ENCODE results near the gene DNAJB4.
"Not testable (repeated sequence)": the region's sequence is repeated elsewhere in the genome, so short reads cannot be mapped to it uniquely, and the experiment has no call there.

Gene DNAJB4

GRCh38 chr1:77991638-77992037 is 13.1 kb upstream of the DNAJB4 start:
- DNase-seq = no peak

GRCh38 chr1:77994117-77994705 is 10.5 kb upstream of the DNAJB4 start:
- no peak for DNase-seq

GRCh38 chr1:77996734-77997133 is 8.0 kb upstream of the DNAJB4 start:
- no peak for DNase-seq

GRCh38 chr1:78000536-78000935 is 4.2 kb upstream of the DNAJB4 start:
- not testable (repeated sequence) for DNase-seq

GRCh38 chr1:78003070-78003746 is 1.5 kb upstream of the DNAJB4 start:
- DNase-seq = no peak

- peak; percentile 76 for DNase-seq
Measured at GRCh38 chr1:78003882-78004718, 639 bp upstream of the DNAJB4 start.

- DNase-seq = no peak
Measured at GRCh38 chr1:78005448-78005722, 646 bp downstream of the DNAJB4 start.

GRCh38 chr1:78005755-78006154 is 1.0 kb downstream of the DNAJB4 start:
- DNase-seq = no peak

GRCh38 chr1:78006521-78006920 is 1.8 kb downstream of the DNAJB4 start:
- DNase-seq = no peak

- DNase-seq = no peak
Measured at GRCh38 chr1:78007677-78008341, 3.1 kb downstream of the DNAJB4 start.

- no peak for DNase-seq
Measured at GRCh38 chr1:78009276-78009675, 4.5 kb downstream of the DNAJB4 start.

GRCh38 chr1:78009836-78010235 is 5.1 kb downstream of the DNAJB4 start:
- no peak for DNase-seq

GRCh38 chr1:78011050-78011449 is 6.3 kb downstream of the DNAJB4 start:
- DNase-seq = no peak

- DNase-seq = no peak
Measured at GRCh38 chr1:78015148-78015547, 10.4 kb downstream of the DNAJB4 start.

GRCh38 chr1:78019024-78019423 is 14.3 kb downstream of the DNAJB4 start:
- no peak for DNase-seq

- not testable (repeated sequence) for DNase-seq
Measured at GRCh38 chr1:78021134-78021533, 16.4 kb downstream of the DNAJB4 start.

GRCh38 chr1:78029793-78030192 is 25.1 kb downstream of the DNAJB4 start:
- no peak for DNase-seq

- DNase-seq = no peak
Measured at GRCh38 chr1:78032996-78033796, 28.5 kb downstream of the DNAJB4 start.

GRCh38 chr1:78033797-78034172 is 29.0 kb downstream of the DNAJB4 start:
- DNase-seq = no peak

- DNase-seq = no peak
Measured at GRCh38 chr1:78035121-78035520, 30.4 kb downstream of the DNAJB4 start.

GRCh38 chr1:78036450-78036849 is 31.7 kb downstream of the DNAJB4 start:
- no peak for DNase-seq

- DNase-seq = no peak
Measured at GRCh38 chr1:78038071-78038470, 33.3 kb downstream of the DNAJB4 start.

- no peak for DNase-seq
Measured at GRCh38 chr1:78038491-78038939, 33.8 kb downstream of the DNAJB4 start.
